HG02973 (cell line): ENCODE results near the gene TMF1.

ENCODE experiments used
- ATAC-seq: cut with Tn5 transposase; IDR thresholded peaks from one replicate; pipeline ENCODE4 v1.9.1; 2021; ENCODE audit warnings: moderate library complexity; ENCODE audit not compliant: unreplicated experiment

The TMF1 gene

DNA sequence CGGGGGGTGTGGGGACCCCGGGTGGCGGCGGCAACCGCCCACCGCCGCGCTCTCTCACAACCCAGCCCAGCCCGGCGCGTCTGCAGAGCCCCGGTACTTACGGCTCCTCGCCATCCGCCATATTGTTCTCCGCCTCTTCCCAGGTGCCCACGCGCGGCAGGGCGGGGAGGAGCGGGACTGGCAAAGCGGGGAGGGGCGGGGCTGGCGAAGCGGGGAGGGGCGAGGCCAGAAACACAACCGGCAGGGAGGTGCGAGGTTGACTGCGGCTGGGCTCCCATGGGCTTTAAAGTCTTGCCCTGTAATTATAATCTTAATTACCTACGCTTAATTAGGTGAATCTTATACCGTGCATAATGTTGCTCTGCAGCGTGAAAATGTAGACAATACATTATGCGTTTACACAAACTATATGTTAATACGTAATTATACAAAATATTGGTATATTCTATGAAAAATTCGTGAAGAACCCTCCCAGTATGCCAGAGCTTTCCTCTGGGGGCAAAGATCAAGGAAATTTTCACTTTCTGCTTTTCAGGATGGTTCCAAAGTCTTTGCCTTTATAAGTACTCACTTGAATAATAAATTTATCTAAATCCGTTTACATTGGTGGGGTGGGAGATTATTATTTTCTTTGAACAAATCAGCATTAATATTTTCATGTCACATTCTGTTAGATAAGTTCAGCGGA lies 28.2 kb upstream of the TMF1 start, which contains the start of gene UBA3:
Gene UBA3 (minus strand): TSS at position 133 of the 688 bp plus-strand sequence. CDS start 12 bp downstream, at position 121.
- peak; percentile 44 for ATAC-seq

DNA sequence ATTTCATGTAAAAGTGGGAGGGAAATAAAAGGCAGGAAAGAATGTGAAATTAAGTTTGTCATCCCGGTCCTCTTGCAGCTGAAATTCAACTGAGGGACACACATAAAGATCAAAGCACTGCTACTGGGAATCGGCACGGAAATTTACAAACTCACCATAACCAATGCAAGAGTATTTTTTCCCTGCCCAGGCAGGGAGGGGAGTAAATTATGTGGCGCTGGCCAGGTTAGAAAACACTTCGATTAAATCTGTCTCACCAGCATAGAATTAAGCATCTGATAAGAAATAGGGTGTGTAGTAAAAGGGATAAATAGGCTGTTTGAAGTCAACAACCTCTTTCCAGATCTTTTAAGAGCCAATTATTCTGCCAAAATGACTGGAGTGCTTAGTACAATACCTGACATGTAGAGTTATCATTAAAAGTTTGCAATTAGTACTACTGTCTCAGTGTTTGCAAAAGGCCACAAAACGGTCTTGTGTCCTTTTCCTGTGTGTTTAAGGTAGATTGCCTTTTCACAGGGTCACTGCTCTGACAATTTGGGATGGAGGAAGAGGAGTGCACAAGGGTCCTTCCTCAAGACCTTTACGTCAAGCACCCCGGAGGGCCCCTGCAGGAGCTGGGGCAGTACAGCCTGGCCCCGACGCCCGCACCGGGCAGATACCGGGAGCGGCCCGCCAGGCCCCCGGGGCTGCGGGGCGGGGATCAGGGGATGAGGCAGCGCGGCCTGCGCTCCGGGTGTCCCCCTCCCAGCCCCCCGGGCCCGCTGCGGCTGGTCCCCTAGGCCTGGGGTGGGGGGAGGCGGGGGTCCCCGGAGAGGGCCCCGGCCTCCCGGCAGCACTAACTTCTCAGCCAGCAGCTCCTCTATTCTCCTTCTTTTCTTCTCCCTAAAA lies 27.4 kb upstream of the TMF1 start:
- ATAC-seq, result no peak

- ATAC-seq, result no peak
Measured at GRCh38 chr3:69072928-69073327, 20.8 kb upstream of the TMF1 start.

- no peak for ATAC-seq
Measured at GRCh38 chr3:69066121-69066520, 14.0 kb upstream of the TMF1 start.

GRCh38 chr3:69065318-69065964 lies 13.3 kb upstream of the TMF1 start:
- no peak for ATAC-seq

DNA sequence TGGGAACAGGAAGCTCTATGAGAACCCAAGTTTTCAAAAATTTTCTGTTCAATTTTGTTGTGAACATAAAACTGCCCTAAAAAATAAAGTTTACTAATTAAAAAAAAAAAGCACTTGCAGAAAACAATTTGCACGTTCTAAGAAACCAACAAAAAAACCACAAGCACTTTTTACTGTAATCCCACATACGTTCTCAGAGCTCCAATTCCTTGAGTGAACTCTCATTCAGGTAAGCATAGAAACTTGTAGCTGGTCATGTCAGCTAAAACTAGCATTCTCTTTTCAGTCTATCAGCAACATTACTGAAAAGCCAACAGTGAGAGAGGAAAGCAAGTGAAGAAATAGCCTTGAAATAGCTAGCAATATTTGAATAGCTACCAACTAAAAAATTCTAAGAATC lies 11.5 kb upstream of the TMF1 start:
- ATAC-seq, result no peak

DNA sequence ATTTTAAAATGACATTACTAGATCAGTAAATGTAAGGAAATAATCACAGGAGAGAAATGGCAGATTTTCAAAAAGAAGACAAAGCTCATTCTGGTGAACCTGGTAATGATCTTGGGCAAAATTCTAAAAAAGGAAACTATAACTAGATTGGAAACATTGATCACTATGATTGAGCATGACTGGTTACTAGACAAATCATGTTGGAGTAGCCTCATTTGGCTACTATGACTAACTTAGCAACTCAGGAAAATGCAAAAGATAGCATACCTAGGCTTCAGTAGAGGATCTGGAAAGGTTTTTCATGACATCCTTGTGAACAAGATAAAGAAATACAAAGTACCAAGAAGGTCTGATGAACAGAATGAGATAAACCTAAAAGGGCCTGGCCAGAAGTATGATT lies 7.6 kb upstream of the TMF1 start:
- no peak for ATAC-seq

GRCh38 chr3:69058947-69059224 lies 6.8 kb upstream of the TMF1 start:
- ATAC-seq, result no peak

DNA sequence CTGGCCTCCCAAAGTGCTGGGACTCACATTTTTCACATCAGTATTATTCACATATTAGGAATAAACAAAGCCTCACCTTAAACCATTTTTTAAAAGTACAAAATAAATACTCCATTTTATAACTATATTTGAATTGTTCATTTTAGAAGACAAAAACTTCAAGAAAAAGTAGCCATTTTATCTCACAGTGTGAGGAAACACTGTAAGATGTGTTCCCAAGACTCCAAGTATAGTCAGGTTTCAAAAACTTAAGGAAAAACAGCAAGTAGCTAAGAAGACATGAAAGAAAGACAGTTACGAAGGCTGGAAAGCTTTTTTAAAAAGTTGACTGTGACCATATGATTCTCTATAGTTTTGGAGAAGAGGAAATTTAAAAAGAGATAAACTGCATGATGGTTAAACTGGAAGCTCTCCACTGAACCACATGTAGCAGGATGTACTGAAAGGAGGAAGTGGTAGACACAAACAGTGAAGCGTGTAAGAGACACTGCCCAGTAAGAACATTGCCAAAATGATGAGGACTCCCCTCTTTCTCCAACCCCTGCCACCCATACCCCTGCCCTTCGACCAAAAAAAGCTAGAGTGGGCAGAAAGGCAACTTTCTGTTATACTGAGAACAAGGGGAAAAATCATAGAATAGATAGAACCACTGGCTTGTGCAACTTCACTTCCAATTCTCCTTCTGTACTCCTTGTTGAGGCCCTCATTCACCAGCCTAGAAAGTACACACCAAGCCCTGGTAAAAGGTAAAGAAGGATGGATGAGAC lies 6.2 kb upstream of the TMF1 start:
- peak; percentile 96 for ATAC-seq

DNA sequence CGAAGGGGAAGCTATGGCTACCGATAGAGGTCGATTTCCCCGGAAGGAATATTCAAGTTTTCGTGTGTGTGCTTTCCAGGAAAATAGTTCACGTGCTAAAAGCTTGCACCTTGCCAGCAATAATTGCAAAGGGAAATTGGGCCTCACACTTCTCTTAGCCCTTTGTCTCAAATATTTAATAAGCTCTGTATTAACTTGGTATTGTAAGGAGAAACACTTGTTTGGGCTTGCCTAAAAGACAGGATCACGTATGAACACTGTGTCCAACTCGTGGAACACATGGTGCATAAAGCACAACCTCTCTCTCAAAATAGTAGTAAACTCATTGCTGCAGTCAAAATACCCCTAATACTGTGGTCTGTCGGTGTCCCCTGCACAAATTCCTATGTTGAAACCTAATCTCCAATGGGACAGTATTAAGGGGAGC lies 352 bp upstream of the TMF1 start:
- ATAC-seq, result no peak

DNA sequence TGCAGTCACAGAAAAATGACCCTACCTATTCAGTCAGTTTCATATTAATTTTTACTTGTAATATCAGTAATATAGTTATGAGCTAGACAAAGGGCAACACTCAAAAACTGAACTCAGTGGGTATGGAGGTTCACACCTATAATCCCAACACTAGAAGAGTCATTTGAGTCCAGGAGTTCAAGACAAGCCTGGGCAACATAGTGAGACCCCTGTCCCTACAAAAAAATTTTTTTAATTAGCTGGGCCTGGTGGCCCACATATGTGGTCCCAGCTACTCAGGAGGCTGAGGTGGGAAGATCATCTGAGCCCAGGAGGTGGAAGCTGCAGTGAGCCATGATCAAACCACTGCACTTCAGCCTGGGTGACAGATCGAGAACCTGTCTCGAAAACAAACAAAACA lies 3.1 kb downstream of the TMF1 start:
- no peak for ATAC-seq

DNA sequence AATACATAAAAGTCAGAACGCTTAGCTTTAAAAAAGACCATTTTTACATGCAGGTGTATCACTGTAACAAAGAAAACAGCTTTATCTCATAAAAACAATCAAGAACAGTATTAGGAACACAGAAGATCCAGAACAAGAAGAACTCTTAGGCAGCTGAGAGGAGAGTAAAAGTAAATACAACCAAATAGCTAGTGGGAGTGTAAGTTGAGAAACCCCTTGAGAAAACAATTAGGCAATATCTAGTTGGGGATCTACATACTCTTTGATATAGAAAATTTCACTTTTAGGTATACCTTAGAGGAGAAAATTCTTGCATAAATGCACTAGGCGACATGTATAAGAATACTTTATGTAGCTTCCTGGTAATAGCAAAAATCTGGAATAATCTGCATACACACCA lies 7.5 kb downstream of the TMF1 start:
- no peak for ATAC-seq

- no peak for ATAC-seq
Measured at GRCh38 chr3:69033470-69033869, 18.7 kb downstream of the TMF1 start.

- no peak for ATAC-seq
Measured at GRCh38 chr3:69032737-69033136, 19.4 kb downstream of the TMF1 start.

GRCh38 chr3:69032142-69032541 lies 20.0 kb downstream of the TMF1 start:
- no peak for ATAC-seq

DNA sequence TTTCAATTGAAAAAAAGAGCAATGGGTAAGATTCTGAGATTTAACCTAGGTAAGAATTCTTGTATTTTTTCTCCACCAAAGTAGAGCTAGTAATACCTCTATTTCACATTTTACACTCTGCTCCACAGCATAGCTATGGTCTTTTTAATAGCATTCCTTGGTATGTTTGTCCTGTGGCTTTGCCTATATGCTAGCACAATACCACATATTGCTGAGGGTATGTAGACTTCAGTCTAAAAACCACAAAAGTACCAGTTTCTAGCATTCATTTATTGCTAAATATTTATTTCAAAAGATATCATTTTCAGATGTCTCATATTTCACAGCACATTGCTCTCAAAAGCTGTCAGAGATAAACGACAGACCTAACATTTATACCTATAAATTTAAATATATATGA lies 20.5 kb downstream of the TMF1 start:
- ATAC-seq, result no peak

- no peak for ATAC-seq
Measured at GRCh38 chr3:69020857-69021256, 31.3 kb downstream of the TMF1 start.

DNA sequence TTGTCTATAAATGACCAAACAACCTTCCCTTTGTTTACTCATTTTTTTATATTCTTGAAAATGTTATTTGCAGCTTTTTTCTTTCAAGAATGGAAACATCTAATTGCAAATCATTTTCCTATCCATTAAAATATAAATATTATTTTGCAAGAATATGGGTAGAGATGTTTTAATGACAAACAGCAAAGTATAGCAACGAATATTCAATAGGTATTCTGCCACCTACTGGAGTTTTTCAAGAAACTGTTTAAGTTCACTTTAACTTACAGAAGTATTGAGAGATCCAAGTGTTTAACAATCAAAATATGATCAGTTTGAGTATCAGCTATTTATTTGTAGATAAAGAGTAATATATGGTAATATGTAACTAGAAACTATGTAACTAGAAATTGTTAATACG lies 31.7 kb downstream of the TMF1 start:
- no peak for ATAC-seq

DNA sequence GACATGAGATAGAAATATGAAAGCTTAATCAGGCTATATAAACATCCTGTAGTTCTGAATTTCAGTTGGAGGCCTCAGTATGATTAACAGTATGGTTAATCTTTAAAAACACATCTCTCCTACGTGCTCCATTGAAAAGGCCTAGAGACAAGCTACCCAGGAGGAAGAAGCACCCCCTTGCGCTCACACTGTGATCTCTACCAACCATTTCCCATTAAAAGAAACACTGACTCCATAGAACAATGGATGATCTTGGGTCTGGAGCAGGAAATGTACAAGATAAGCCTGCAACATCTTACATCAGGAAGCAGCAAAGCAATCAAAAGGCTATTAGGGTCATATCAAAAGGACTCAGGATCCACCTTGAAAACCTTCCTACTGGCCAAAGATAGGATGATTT lies 35.2 kb downstream of the TMF1 start:
- no peak for ATAC-seq

DNA sequence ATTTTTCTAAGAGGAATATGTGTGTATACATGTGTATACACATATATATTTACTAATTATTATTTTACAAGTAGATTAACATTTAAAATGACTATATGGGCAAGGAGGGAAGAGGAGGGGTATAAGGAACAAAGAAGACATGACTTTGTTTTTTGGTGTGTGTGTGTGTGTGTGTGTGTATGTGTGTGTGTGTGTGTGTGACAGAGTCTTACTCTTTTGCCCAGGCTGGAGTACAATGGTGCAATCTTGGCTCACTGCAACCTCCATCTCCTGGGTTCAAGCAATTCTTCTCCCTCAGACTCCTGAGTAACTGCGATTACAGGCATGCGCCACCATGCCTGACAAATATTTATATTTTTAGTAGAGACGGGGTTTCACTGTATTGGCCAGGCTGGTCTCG lies 36.0 kb downstream of the TMF1 start:
- ATAC-seq, result no peak

GRCh38 chr3:69014022-69014580 lies 38.0 kb downstream of the TMF1 start:
- ATAC-seq, result no peak
